IPS-20b (cell line): Measurements from ENCODE around the gene SELENOP.

Experiments
- H3K27ac ChIP-seq: one replicate; pipeline ENCODE4 v1.5.1; 2013; ENCODE audit warnings: low read length
- H3K27me3 ChIP-seq: 2 replicates; pipeline ENCODE4 v1.6.1; 2013; ENCODE audit warnings: mild to moderate bottlenecking, low read length, inconsistent platforms; ENCODE audit not compliant: insufficient read depth
- H3K36me3 ChIP-seq: 2 replicates; pipeline ENCODE4 v1.6.1; 2013; ENCODE audit warnings: low read depth, mild to moderate bottlenecking, inconsistent platforms, low read length, moderate library complexity; ENCODE audit not compliant: insufficient read depth
- H3K4me1 ChIP-seq: 2 replicates; pipeline ENCODE4 v1.6.1; 2013; ENCODE audit warnings: mild to moderate bottlenecking, control low read depth, inconsistent platforms, low read length, moderate library complexity; ENCODE audit not compliant: insufficient read depth
- H3K4me3 ChIP-seq: 2 replicates; pipeline ENCODE4 v1.5.1; 2013; ENCODE audit warnings: mild to moderate bottlenecking, low read length, inconsistent platforms
- H3K9ac ChIP-seq: 2 replicates; pipeline ENCODE4 v1.6.1; 2013; ENCODE audit warnings: low read depth, mild to moderate bottlenecking, inconsistent platforms, low read length, moderate library complexity
- H3K9me3 ChIP-seq: 2 replicates; pipeline ENCODE4 v1.6.1; 2013; ENCODE audit warnings: mild to moderate bottlenecking, low read depth, low read length, inconsistent platforms; ENCODE audit not compliant: insufficient read depth

Gene SELENOP

DNA sequence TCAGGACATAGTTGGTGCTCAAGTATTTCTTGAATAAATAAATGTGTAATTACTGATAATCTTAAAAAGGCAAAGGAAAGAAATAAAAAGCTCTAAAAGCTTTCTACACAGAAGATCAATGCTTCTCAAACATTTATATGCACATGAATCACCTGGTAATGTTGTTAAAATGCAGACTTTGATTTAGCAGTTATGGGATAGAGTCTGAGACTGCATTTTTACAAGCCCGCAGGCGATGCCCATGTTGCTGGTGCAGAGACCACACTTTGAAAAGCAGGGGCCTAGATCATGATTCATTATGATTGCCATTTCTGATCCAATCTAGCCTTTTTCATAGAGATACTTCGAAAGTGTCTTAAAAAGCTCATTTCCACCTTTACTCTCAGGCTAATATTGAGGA is 58.6 kb downstream of the SELENOP start:
- peaks cover under 1% of the 10 kb centered on the region; the same call in 1 of the 2 replicates for H3K4me1 ChIP-seq
- H3K9ac ChIP-seq: no peak overlapping the region
- no peak overlapping the region for H3K4me3 ChIP-seq
- no peaks in the 10 kb centered on the region for H3K27me3 ChIP-seq
- no peaks in the 10 kb centered on the region for H3K9me3 ChIP-seq
- no peak overlapping the region for H3K27ac ChIP-seq
- H3K36me3 ChIP-seq: no peaks in the 10 kb centered on the region

DNA sequence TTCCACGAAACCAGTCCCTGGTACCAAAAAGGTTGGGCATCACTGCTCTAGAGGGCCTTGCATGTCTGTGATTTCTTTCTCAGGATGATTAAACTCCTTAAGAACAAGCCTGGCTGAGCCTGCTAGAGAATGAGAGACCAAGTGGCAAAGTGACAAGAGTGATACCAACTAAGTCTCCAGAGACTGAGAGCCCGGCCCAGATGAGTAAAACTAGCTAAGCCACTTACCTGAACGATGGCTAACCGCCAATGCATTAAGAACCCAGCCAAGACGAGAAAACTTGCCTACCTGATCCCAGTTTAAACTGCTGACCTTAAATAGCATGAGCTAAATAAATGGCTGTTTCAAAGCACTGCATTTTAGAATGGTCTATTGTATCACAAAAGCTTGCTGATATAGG is 60.6 kb downstream of the SELENOP start:
- Histone ChIP-seq H3K27me3 (no peaks in the 10 kb centered on the region), H3K27ac (no peak overlapping the region), H3K4me3 (no peak overlapping the region), H3K9ac (no peak overlapping the region), H3K9me3 (no peaks in the 10 kb centered on the region), H3K36me3 (no peaks in the 10 kb centered on the region), H3K4me1 (no peaks in the 10 kb centered on the region)

DNA sequence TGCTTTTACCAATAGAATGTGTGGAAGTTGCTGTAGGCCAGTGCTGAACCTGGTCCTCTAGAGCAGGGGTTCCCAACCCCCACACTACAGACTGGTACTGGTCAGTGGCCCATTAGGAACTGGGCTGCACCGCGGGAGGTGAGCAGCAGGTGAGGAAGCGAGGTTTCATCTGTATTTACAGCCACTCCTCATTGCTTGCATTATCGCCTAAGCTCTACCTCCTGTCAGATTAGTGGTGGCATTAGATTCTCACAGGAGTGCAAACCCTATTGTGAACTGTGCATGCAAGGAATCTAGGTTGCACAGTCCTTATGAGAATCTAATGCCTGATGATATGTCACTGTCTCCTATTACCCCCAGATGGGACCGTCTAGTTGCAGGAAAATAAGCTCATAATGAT is 61.2 kb downstream of the SELENOP start:
- no peak overlapping the region for H3K27ac ChIP-seq
- no peaks in the 10 kb centered on the region for H3K27me3 ChIP-seq
- H3K4me3 ChIP-seq: no peak overlapping the region
- no peaks in the 10 kb centered on the region for H3K4me1 ChIP-seq
- H3K36me3 ChIP-seq: no peaks in the 10 kb centered on the region
- H3K9me3 ChIP-seq: no peaks in the 10 kb centered on the region
- no peak overlapping the region for H3K9ac ChIP-seq
